GM12864 (cell line): ENCODE measurements around the gene COL8A1.

Experiments used
- DNase-seq: peaks from one replicate; pipeline ENCODE4 v3.0.0-alpha.2; 2011; ENCODE audit warnings: low read depth
- H3K4me3 ChIP-seq: 2 replicates; pipeline ENCODE4 v1.5.1; 2011; ENCODE audit warnings: mild to moderate bottlenecking, low read depth, low read length, control low read depth
- TF ChIP-seq, protein P1 (sequence below): IDR thresholded peaks from 2 replicates; pipeline ENCODE4 v1.5.1; 2011; ENCODE audit warnings: low read depth, mild to moderate bottlenecking, moderate library complexity, low read length, control low read depth, inconsistent platforms; ENCODE audit errors: missing control alignments

The COL8A1 gene

GRCh38 chr3:99818818-99819217, 180.4 kb downstream of the COL8A1 start:
- H3K4me3 ChIP-seq = peak overlapping the region; percentile 71; the same call in 1 of the 2 replicates
- TF ChIP-seq, protein P1, sequence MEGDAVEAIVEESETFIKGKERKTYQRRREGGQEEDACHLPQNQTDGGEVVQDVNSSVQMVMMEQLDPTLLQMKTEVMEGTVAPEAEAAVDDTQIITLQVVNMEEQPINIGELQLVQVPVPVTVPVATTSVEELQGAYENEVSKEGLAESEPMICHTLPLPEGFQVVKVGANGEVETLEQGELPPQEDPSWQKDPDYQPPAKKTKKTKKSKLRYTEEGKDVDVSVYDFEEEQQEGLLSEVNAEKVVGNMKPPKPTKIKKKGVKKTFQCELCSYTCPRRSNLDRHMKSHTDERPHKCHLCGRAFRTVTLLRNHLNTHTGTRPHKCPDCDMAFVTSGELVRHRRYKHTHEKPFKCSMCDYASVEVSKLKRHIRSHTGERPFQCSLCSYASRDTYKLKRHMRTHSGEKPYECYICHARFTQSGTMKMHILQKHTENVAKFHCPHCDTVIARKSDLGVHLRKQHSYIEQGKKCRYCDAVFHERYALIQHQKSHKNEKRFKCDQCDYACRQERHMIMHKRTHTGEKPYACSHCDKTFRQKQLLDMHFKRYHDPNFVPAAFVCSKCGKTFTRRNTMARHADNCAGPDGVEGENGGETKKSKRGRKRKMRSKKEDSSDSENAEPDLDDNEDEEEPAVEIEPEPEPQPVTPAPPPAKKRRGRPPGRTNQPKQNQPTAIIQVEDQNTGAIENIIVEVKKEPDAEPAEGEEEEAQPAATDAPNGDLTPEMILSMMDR = no peak
- DNase-seq = no peak

DNA sequence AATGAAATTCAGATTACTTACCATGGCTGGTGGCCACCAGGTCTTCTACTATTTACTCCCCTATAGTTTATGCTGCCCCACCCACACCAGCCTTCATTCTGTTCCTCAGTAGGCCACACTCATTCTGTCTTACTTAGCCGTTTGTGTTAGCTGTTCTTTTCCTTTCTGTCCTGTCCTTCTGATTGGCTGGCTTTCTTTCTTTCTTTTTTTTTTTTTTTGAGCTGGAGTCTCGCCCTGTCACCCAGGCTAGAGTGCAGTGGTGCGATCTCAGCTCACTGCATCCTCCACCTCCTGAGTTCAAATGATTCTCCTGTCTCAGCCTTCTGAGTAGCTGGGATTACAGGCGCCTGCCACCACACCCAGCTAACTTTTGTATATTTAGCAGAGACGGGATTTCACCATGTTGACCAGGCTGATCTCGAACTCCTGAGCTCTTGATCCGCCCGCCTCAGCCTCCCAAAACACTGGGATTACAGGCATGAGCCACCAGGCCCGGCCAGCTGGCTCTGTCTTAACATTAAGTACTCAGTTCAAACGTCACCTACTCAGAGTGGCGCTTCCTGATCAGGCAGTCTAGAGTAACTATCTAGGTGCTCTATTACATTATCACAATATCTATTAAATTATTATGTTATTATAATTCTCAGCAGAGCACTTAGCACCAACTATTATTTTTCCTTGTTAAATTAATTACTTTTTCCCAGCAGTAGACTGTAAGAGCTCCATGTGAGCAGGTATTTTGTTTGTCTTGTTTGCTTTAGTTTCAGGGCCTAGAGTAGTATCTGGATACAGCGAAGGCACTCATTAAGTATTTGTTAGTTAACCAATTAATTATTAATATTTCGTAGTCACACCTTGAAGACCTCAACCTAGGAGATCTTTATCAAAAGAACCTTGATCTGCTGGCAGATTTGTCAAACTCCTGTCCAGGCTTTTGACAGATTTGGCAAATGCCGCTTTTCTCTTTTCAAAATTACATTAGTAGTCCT, 185.6 kb downstream of the COL8A1 start:
- TF ChIP-seq, protein P1 = no peak
- H3K4me3 ChIP-seq = no peak overlapping the region
- no peak for DNase-seq

- no peak overlapping the region for H3K4me3 ChIP-seq
These were observed 186.7 kb downstream of the COL8A1 start for GRCh38 chr3:99825004-99825640.

GRCh38 chr3:99829844-99830243, 191.4 kb downstream of the COL8A1 start:
- H3K4me3 ChIP-seq = no peak overlapping the region
- TF ChIP-seq, protein P1 = no peak
- DNase-seq = no peak

More at GRCh38 chr3:99825004-99825640, 186.7 kb downstream of the COL8A1 start:
- no peak for DNase-seq
- TF ChIP-seq, protein P1 = no peak

DNA sequence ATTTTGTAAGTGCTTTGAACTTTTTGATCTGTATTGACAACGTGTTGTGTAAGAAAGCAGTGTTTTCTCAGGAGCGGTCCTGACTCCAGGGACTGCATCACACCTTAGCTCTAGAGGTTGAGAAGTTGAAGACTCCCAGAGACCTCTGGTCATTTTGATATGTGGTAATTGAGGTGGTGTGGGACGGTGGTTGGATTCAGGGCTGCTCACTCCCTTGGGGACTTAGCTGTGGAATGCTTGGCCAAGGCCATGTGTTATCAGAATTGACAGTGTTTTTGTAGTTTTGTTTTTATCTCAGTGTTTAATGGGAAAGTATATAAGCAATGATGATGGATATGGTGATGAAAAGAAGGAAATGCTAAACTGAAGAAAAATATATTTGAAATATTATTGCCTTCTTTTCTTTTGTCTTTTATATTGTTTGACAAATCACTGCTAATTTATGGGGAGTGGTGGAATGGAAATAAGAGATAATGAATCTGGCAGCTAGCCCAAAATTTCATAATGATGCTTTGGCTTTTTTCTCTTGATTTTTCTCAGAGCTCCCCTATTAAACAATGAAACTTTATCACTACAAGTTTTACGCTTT, 195.3 kb downstream of the COL8A1 start:
- no peak overlapping the region for H3K4me3 ChIP-seq
- no peak for DNase-seq
- TF ChIP-seq, protein P1 = no peak

DNA sequence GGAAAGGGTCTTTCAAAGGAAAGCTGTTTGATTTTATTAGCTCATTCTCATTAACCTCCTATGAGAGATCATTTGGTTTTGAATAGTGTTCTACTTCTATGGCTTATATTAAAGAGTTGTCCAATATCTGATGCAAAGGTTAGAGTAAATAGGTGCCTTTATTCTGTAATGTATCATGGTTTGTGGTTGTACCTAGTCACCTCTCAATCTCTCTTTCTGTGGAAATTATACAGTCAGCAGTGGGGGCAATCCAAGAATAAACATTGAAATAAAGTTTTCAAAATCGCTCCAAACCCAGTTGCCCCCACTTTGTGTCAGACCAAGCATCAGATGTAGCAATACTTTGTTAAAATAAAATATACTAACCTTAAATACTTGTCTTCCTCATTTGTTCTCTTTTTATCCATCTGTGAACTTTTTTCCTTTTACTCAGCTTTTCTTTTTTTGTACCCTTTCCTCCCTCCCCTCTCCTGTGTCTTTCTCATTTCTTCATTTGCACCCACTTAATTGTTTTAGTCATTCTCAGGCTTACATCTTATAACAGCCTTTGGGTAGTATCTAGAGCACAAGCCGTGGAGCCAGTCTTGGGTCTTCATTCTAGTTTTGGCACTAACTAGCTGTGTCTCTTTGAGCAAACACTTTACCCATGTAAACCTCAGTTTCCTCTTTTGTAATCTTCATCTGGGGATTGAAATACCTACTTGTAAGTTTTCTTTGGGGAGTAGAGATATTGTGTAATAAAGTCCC, 196.0 kb downstream of the COL8A1 start:
- TF ChIP-seq, protein P1 = no peak
- no peak overlapping the region for H3K4me3 ChIP-seq
- DNase-seq = no peak
